C4-2B (cell line): ENCODE data around the gene LCN9.

Source experiments
- H3K27ac ChIP-seq: fragments of 450-650 bp; 2 replicates; pipeline ENCODE4 v1.5.1; 2017
- CTCF ChIP-seq: fragments of 450-650 bp; conservative IDR thresholded peaks from 2 replicates; pipeline ENCODE4 v1.5.1; 2017; ENCODE audit warnings: mild to moderate bottlenecking
- ZFX ChIP-seq: fragments of 450-650 bp; IDR thresholded peaks from 2 replicates; pipeline ENCODE4 v1.6.1; 2017

The LCN9 gene

GRCh38 chr9:135684691-135685090, 21.6 kb downstream of the LCN9 start:
- H3K27ac ChIP-seq: no peak overlapping the region
- TF ChIP-seq CTCF (no peak), ZFX (no peak)

GRCh38 chr9:135687216-135687615, 24.1 kb downstream of the LCN9 start:
- no peak overlapping the region for H3K27ac ChIP-seq
- TF ChIP-seq CTCF (no peak), ZFX (no peak)

- H3K27ac ChIP-seq: no peak overlapping the region
- no peak for TF ChIP-seq CTCF
- no peak for TF ChIP-seq ZFX
These were observed 25.9 kb downstream of the LCN9 start for GRCh38 chr9:135689011-135689410.

GRCh38 chr9:135690836-135691570, 27.9 kb downstream of the LCN9 start:
- no peak for TF ChIP-seq CTCF
- no peak for TF ChIP-seq ZFX

GRCh38 chr9:135692410-135692809, 29.3 kb downstream of the LCN9 start:
- H3K27ac ChIP-seq: no peak overlapping the region
- TF ChIP-seq ZFX: no peak
- TF ChIP-seq CTCF: no peak

More at GRCh38 chr9:135690836-135691570, 27.9 kb downstream of the LCN9 start:
- H3K27ac ChIP-seq: no peak overlapping the region

GRCh38 chr9:135693265-135693664, 30.2 kb downstream of the LCN9 start:
- TF ChIP-seq CTCF (no peak), ZFX (no peak)
- no peak overlapping the region for H3K27ac ChIP-seq

- TF ChIP-seq ZFX: no peak
- no peak for TF ChIP-seq CTCF
- H3K27ac ChIP-seq: no peak overlapping the region
These were observed 30.7 kb downstream of the LCN9 start for GRCh38 chr9:135693771-135694170.
